Esophagus (tissue), 2 donors: Measurements from ENCODE around the gene SH3GLB2. TPM values are rescaled to one million over a fixed set of nuclear protein-coding genes. Genes with fewer than 3 reads are reported as not detected.

Experiments used
- H3K27ac ChIP-seq, 2 donors: one replicate each; pipeline ENCODE4 v1.5.1; 2013; ENCODE audit warnings: low read depth in 2 of 2, mild to moderate bottlenecking in 2 of 2, inconsistent platforms in 1 of 2, low read length in 1 of 2, moderate library complexity in 1 of 2
- H3K27me3 ChIP-seq, 2 donors: one replicate each; pipeline ENCODE4 v1.6.1; 2013; ENCODE audit warnings: low read length in 2 of 2, control low read depth in 1 of 2, mild to moderate bottlenecking in 1 of 2; ENCODE audit not compliant: insufficient read depth in 2 of 2, control insufficient read depth in 1 of 2
- H3K36me3 ChIP-seq, 2 donors: one replicate each; pipeline ENCODE4 v1.6.1; 2013; ENCODE audit warnings: low read length in 1 of 2; ENCODE audit not compliant: control insufficient read depth in 2 of 2, insufficient read depth in 2 of 2
- H3K4me1 ChIP-seq, 2 donors: one replicate each; pipeline ENCODE4 v1.6.1; 2013; ENCODE audit warnings: low read length in 1 of 2; ENCODE audit not compliant: control insufficient read depth in 2 of 2, insufficient read depth in 2 of 2
- H3K4me3 ChIP-seq, 2 donors: one replicate each; pipeline ENCODE4 v1.5.1; 2013; ENCODE audit warnings: low read length in 2 of 2, mild to moderate bottlenecking in 2 of 2, low read depth in 1 of 2, moderate library complexity in 1 of 2
- H3K9me3 ChIP-seq, 2 donors: one replicate each; pipeline ENCODE4 v1.6.1; 2013; ENCODE audit warnings: mild to moderate bottlenecking in 2 of 2, low read depth in 1 of 2, low read length in 1 of 2, moderate library complexity in 1 of 2; ENCODE audit not compliant: control insufficient read depth in 2 of 2, insufficient read depth in 1 of 2
- WGBS, 2 donors: extraction: QIAGEN DNeasy Blood & Tissue Kit; methylation state at CpG; one replicate each; pipeline ENCODE4 v1.1.7; 2013; 5-methylcytosine and 5-hydroxymethylcytosine counted together
- polyA plus RNA-seq, 2 donors: library from polyadenylated mRNA; stranded (reverse); fragments of 200-250 nt; gene quantifications; one replicate each; pipeline ENCODE4 v1.2.3, GENCODE V29; 2013
- donor health status: healthy with polysubstance abuse.
- donor health status: Bipolar disorder and iron deficiency.

SH3GLB2 gene
- 100 to 1,000 TPM; 144 to 183 TPM for polyA plus RNA-seq

DNA sequence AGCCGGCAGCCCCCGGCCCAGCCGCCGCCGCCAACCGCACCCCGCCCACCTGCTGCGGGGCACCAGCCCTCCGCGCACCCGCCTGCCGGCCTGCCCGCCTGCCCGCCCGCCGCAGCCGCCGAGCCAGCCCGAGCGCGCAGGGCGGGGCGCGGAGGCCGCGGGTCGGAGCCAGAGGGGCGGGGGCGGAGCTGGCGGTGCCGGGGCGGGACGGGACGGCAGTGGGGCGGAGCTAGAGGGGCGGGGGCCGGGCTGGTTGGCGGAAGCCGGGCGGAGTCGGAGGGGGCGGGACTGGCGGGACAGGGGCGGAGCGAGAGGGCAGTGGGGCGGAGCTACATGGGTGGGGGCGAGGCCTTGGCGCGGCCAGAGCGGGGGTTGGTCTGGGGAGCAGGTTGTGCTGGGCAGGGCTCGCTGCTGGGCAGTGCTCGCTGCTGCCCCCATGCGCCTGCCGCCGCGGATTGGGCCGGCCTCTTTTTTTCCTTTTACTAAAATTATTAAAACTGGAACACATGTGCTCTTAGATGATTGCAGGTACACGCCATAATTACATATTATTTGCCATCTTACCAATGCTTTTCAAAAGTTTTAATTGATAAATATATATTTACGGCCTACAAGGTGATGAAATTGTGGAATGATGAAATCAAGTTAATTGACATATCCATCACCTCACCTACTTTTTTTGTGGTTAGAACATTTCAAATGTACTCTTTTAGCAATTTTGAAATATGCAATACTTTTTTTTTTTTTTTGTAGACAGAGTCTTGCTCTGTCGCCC lies at the start of gene SH3GLB2:
Gene SH3GLB2 (minus strand): TSS at position 140 of the 775 bp plus-strand sequence. CDS start 177 bp downstream, outside the sequence.
- Histone ChIP-seq H3K4me3 (peak within 1 kb of the TSS; percentile 62 to 76), H3K4me1 (peaks cover 8 to 10% of the 10 kb centered on the region in 2 donors), H3K36me3 (no peaks in the 10 kb centered on the region), H3K27ac (peak within 1 kb of the TSS; percentile 78 to 85), H3K27me3 (no peaks in the 10 kb centered on the region), H3K9me3 (no peaks in the 10 kb centered on the region)
- WGBS, 2 donors = 1 to 2% methylated on average over 38 to 60 of the region's 60 CpGs

- Histone ChIP-seq H3K4me1 (peaks cover 6 to 13% of the 10 kb centered on the region in 2 donors), H3K27me3 (no peaks in the 10 kb centered on the region), H3K27ac (peak overlapping the region; percentile 44 to 52), H3K9me3 (no peaks in the 10 kb centered on the region), H3K36me3 (peaks cover 0 to 1% of the 10 kb centered on the region in 2 donors), H3K4me3 (no peak overlapping the region)
- WGBS, 2 donors = 55 to 66% methylated on average over 10 of the region's 10 CpGs
These were observed 49.1 kb upstream of the SH3GLB2 start for GRCh38 chr9:129077236-129077635.

GRCh38 chr9:129076640-129077037 lies 48.5 kb upstream of the SH3GLB2 start:
- H3K27ac ChIP-seq = peak overlapping the region; percentile 44 to 52
- no peaks in the 10 kb centered on the region for H3K27me3 ChIP-seq
- no peaks in the 10 kb centered on the region for H3K9me3 ChIP-seq
- 94 to 95% methylated on average over 11 of the region's 11 CpGs for WGBS, 2 donors
- no peak overlapping the region for H3K4me3 ChIP-seq
- peaks cover 0 to 5% of the 10 kb centered on the region in 2 donors for H3K36me3 ChIP-seq
- H3K4me1 ChIP-seq = peaks cover 1 to 9% of the 10 kb centered on the region in 2 donors

DNA sequence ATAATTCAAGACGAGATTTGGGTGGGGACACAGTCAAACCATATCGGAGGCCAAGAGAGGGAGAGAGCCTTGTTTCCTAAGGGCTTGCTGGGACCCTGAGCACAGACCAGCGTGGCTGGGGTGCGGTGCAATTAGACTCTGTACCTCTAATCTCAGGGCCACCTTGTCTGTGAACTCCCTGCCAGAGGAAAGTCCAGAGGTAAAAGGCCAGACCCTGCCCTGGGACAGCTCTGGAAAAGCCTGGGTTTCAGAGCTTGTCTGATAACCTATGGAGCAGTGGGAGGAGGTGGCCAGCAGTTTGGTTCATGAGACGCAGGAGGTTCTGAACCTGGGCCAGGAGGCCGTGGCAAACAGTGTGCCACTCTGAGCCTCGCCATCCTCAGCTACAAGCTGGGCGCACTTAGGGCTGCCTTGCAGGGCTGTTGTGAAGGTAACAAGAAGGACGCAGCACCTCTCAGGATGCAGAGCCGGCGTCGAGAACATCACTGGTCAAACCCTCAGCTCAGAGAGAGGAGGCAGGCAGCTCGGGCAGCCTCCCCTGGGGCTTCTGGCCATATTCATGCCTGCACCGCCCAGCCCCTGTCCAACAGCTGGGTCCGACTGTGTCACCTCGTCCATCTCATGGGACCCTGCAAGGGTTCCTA lies 48.0 kb upstream of the SH3GLB2 start:
- no peak overlapping the region for H3K27ac ChIP-seq
- no peak overlapping the region for H3K4me3 ChIP-seq
- no peaks in the 10 kb centered on the region for H3K27me3 ChIP-seq
- peaks cover 0 to 8% of the 10 kb centered on the region in 2 donors for H3K36me3 ChIP-seq
- WGBS, 2 donors = 81 to 88% methylated on average over 16 of the region's 16 CpGs
- H3K9me3 ChIP-seq = no peaks in the 10 kb centered on the region
- H3K4me1 ChIP-seq = peaks cover 0 to 8% of the 10 kb centered on the region in 2 donors

GRCh38 chr9:129074106-129074505 lies 46.0 kb upstream of the SH3GLB2 start:
- H3K4me3 ChIP-seq = no peak overlapping the region
- H3K36me3 ChIP-seq = peaks cover 0 to 23% of the 10 kb centered on the region in 2 donors
- peaks cover 0 to 4% of the 10 kb centered on the region in 2 donors for H3K4me1 ChIP-seq
- no peaks in the 10 kb centered on the region for H3K27me3 ChIP-seq
- WGBS, 2 donors = 84 to 88% methylated on average over 3 of the region's 3 CpGs
- no peaks in the 10 kb centered on the region for H3K9me3 ChIP-seq
- H3K27ac ChIP-seq = no peak overlapping the region

DNA sequence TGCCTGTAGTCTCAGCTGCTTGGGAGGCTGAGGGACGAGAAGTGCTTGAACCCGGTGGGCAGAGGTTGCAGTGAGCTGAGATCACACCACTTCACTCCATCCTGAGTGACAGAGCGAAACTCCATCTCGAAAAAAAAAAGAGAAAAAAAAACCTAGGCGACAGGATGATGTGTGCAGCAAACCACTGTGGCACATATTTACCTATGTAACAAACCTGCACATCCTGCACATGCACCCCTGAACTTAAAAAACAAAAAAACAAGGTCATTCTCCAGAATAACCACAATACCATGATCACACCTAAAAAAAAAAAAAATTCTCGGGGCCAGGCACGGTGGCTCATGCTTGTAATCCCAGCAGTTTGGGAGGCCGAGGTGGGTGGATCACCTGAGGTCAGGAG lies 45.3 kb upstream of the SH3GLB2 start:
- Histone ChIP-seq H3K4me3 (no peak overlapping the region), H3K4me1 (peaks cover 0 to 4% of the 10 kb centered on the region in 2 donors), H3K9me3 (no peaks in the 10 kb centered on the region), H3K27me3 (no peaks in the 10 kb centered on the region), H3K36me3 (peaks cover 0 to 29% of the 10 kb centered on the region in 2 donors), H3K27ac (no peak overlapping the region)
- WGBS, 2 donors = 73 to 83% methylated on average over 8 of the region's 8 CpGs

- H3K36me3 ChIP-seq = peaks cover 0 to 40% of the 10 kb centered on the region in 2 donors
- 63% methylated on average over 9 of the region's 9 CpGs for WGBS, 2 donors
These were observed 44.0 kb upstream of the SH3GLB2 start for GRCh38 chr9:129072171-129072570.

DNA sequence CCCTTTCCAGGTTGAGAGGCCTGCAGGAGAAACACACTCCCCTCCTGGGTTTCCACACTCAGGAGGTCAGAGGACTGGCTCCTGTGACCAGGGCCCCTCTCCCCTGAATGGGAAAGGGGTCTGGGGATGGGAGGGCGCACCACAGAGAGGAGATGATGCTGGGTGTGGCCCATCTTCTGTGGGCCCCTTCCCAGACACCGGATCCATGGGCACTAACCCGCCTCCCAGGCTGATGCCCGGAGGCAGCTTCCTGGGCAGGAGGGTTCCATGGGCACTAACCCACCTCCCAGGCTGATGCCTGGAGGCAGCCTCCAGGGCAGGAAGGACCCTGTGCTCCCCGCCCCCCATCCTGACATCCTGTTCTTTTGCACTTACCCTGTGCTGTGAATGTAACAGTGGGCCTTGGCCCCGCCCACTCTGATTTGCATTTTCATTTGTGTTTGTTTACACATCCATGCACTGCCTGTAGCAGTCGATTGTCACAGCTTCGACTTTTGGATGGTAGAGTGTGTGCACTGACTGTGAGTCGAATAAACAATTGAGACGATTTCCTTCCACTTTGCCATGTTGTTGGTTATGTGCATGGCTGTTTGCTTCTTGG lies 43.5 kb upstream of the SH3GLB2 start:
- no peak overlapping the region for H3K27ac ChIP-seq
- H3K4me1 ChIP-seq = peaks cover 0 to 2% of the 10 kb centered on the region in 2 donors
- peaks cover 0 to 42% of the 10 kb centered on the region in 2 donors for H3K36me3 ChIP-seq
- no peak overlapping the region for H3K4me3 ChIP-seq
- no peaks in the 10 kb centered on the region for H3K9me3 ChIP-seq
- WGBS, 2 donors = 67 to 71% methylated on average over 10 of the region's 10 CpGs
- no peaks in the 10 kb centered on the region for H3K27me3 ChIP-seq

More at GRCh38 chr9:129072171-129072570, 44.0 kb upstream of the SH3GLB2 start:
- no peak overlapping the region for H3K27ac ChIP-seq
- peaks cover 0 to 4% of the 10 kb centered on the region in 2 donors for H3K4me1 ChIP-seq
- no peaks in the 10 kb centered on the region for H3K27me3 ChIP-seq
- H3K4me3 ChIP-seq = no peak overlapping the region
- no peaks in the 10 kb centered on the region for H3K9me3 ChIP-seq

DNA sequence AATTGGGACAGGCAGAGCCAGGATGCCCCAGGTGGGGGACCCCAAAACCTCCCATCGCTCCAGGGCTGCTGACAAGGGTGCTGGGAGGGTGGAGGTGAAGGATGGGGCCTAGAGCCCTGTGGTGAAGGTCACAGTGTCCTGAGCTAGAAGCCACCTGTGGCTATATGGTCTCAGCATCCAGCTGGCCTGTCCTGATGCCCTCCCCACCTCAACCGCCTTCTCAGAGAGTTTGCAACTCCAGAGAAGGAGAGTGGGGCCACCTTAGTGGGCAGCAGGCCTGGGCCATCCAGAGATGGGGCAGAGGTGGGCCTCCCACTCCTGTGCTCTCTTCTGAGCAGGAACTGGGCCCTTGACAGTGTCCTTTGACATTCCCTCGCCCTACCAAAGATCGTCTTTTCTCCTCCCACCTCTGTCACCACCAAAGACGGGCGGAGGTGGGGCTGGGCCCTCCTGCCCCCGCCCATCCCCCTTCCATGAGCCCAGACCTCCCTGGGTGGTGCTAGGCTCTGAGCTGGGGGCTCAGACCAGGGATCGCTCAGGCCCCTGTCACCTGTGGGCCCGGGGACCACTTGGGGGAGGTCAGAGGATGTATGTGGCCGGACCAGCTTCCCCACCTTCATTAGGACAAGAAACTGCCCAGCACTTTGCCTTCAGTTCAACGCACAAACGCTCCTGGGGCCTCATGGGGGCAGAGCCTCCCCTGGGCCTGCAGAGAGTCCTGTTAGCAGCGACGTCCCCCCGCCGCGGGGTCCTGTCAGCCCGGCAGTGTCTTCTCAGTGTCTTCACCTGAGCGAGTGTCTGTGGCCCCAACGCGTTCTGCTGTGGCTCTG lies 42.8 kb upstream of the SH3GLB2 start:
- no peak overlapping the region for H3K4me3 ChIP-seq
- H3K36me3 ChIP-seq = peaks cover 0 to 45% of the 10 kb centered on the region in 2 donors
- H3K9me3 ChIP-seq = no peaks in the 10 kb centered on the region
- H3K4me1 ChIP-seq = peaks cover 0 to 2% of the 10 kb centered on the region in 2 donors
- 80 to 85% methylated on average over 21 of the region's 21 CpGs for WGBS, 2 donors
- no peaks in the 10 kb centered on the region for H3K27me3 ChIP-seq
- no peak overlapping the region for H3K27ac ChIP-seq
